Measurements from ENCODE around the gene TESK1.

Gene TESK1

GRCh38 chr9:35656348-35656747, 51.3 kb downstream of the TESK1 start:
- Mint-ChIP-seq H3K27ac (peak overlapping the region; percentile 99), H3K4me1 (peaks cover 34% of the 10 kb centered on the region), H3K9me3 (no peaks in the 10 kb centered on the region), H3K36me3 (ENCODE audit: low read depth) (peaks cover 20% of the 10 kb centered on the region), H3K27me3 (ENCODE audit: low read depth) (peaks cover 8% of the 10 kb centered on the region), H3K4me3 (peak overlapping the region; percentile 78 to 84 (median 80))
- no peak for TF ChIP-seq CTCF (IDR thresholded peaks at IDR 0.05; ENCODE audit: unreplicated experiment in 3 of 3)

- peaks cover 5% of the 10 kb centered on the region for H3K27me3 Mint-ChIP-seq (ENCODE audit: low read depth)
- TF ChIP-seq CTCF (IDR thresholded peaks at IDR 0.05; ENCODE audit: unreplicated experiment in 3 of 3), result no peak
- H3K9me3 Mint-ChIP-seq, result no peaks in the 10 kb centered on the region
- peaks cover 23% of the 10 kb centered on the region for H3K36me3 Mint-ChIP-seq (ENCODE audit: low read depth)
- H3K27ac Mint-ChIP-seq, result peak overlapping the region; percentile 99
- H3K4me3 Mint-ChIP-seq, result peak overlapping the region; percentile 78 to 84 (median 80)
- peaks cover 37% of the 10 kb centered on the region for H3K4me1 Mint-ChIP-seq
Observed at GRCh38 chr9:35656831-35657545, 51.9 kb downstream of the TESK1 start.

- Mint-ChIP-seq H3K9me3 (no peaks in the 10 kb centered on the region), H3K36me3 (ENCODE audit: low read depth) (peaks cover 27% of the 10 kb centered on the region), H3K4me3 (peak within 1 kb of the TSS; percentile 78 to 88 (median 84)), H3K4me1 (peaks cover 43% of the 10 kb centered on the region), H3K27me3 (ENCODE audit: low read depth) (peaks cover 5% of the 10 kb centered on the region), H3K27ac (peak within 1 kb of the TSS; percentile 99)
- TF ChIP-seq CTCF (IDR thresholded peaks at IDR 0.05; ENCODE audit: unreplicated experiment in 3 of 3), result peak; percentile 28 to 55 (median 39)
Observed at GRCh38 chr9:35657546-35658136, 52.6 kb downstream of the TESK1 start, which contains the start of gene RMRP. Gene RMRP (minus strand): TSS chr9:35658019.

- H3K27ac Mint-ChIP-seq, result peak within 1 kb of the TSS; percentile 99
- peaks cover 5% of the 10 kb centered on the region for H3K27me3 Mint-ChIP-seq (ENCODE audit: low read depth)
- peaks cover 28% of the 10 kb centered on the region for H3K36me3 Mint-ChIP-seq (ENCODE audit: low read depth)
- TF ChIP-seq CTCF (IDR thresholded peaks at IDR 0.05; ENCODE audit: unreplicated experiment in 3 of 3), result peak; percentile 75 to 86 (median 77)
- peaks cover 50% of the 10 kb centered on the region for H3K4me1 Mint-ChIP-seq
- H3K4me3 Mint-ChIP-seq, result peak within 1 kb of the TSS; percentile 78 to 88 (median 84)
- H3K9me3 Mint-ChIP-seq, result no peaks in the 10 kb centered on the region
Observed at GRCh38 chr9:35658137-35658967, 53.3 kb downstream of the TESK1 start, which contains the start of gene CCDC107. Gene CCDC107 (plus strand): TSS chr9:35658292. CDS start chr9:35658380, 88 bp downstream.

GRCh38 chr9:35658968-35659220, 53.8 kb downstream of the TESK1 start:
- peaks cover 55% of the 10 kb centered on the region for H3K4me1 Mint-ChIP-seq
- TF ChIP-seq CTCF (IDR thresholded peaks at IDR 0.05; ENCODE audit: unreplicated experiment in 3 of 3), result no peak
- H3K9me3 Mint-ChIP-seq, result no peaks in the 10 kb centered on the region
- peaks cover 5% of the 10 kb centered on the region for H3K27me3 Mint-ChIP-seq (ENCODE audit: low read depth)
- peak overlapping the region; percentile 78 to 88 (median 84) for H3K4me3 Mint-ChIP-seq
- H3K27ac Mint-ChIP-seq, result peak overlapping the region; percentile 99
- peaks cover 28% of the 10 kb centered on the region for H3K36me3 Mint-ChIP-seq (ENCODE audit: low read depth)

Measured in nephron (organoid).